ENCODE results near the gene SDC4. TPM values are rescaled to one million over a fixed set of nuclear protein-coding genes. Genes with fewer than 3 reads are reported as not detected.

SDC4 gene
- total and polyA plus RNA-seq, 9 of the 15 experiments (the other 6 are each of a cell fraction or from before 2014, with no cell fraction given) = 2.1 to 10.7 (median 6.3) TPM

GRCh38 chr20:45306431-45306982 lies 41.7 kb downstream of the SDC4 start, which contains the start of gene RBPJL (continued):
- peak; percentile 61 for TF ChIP-seq MGA (IDR thresholded peaks at IDR 0.05)
- TF ChIP-seq ZNF740 (CRISPR knock-in tag; IDR thresholded peaks at IDR 0.05) = 0 out of 2 replicates have a peak, but pooled peaks have one; percentile 28
- TF ChIP-seq ZNF740 (tag; IDR thresholded peaks at IDR 0.05) = no peak
- TF ChIP-seq ZNF121 (CRISPR knock-in tag; conservative IDR thresholded peaks at IDR 0.05) = no peak
- TF ChIP-seq ATF1 (CRISPR knock-in tag; IDR thresholded peaks at IDR 0.05) = no peak
- TF ChIP-seq ATF1 (tag; IDR thresholded peaks at IDR 0.05) = no peak
- no peak for TF ChIP-seq TFAM (CRISPR knock-in tag; conservative IDR thresholded peaks at IDR 0.05)
- no peak for TF ChIP-seq NCOR1 (IDR thresholded peaks at IDR 0.05)
- TF ChIP-seq GATA2 (CRISPR knock-in tag; IDR thresholded peaks at IDR 0.05) = no peak
- no peak for TF ChIP-seq HCFC1 (IDR thresholded peaks at IDR 0.05; ENCODE audit: low read depth, low read length)
- TF ChIP-seq ZNF277 (CRISPR knock-in tag; IDR thresholded peaks at IDR 0.05; ENCODE audit: borderline replicate concordance) = no peak
- no peak for TF ChIP-seq ATF3 (IDR thresholded peaks at IDR 0.05)
- TF ChIP-seq ATF3 (CRISPR knock-in tag; conservative IDR thresholded peaks at IDR 0.05) = no peak

Measured in K562 (cell line).